Stimulated activated CD8-positive, alpha-beta memory T cell treated with anti-CD3 and anti-CD28 coated beads, Interleukin-12 subunit alpha, Interleukin-12 subunit beta, amount 100 ng/mL, for 1 hour (primary cell): ENCODE results near the gene PHAF1.

ENCODE experiments used
- DNase-seq: peaks from one replicate; pipeline ENCODE4 v3.0.0-alpha.2; 2020; ENCODE audit warnings: low read depth

Gene PHAF1

DNA sequence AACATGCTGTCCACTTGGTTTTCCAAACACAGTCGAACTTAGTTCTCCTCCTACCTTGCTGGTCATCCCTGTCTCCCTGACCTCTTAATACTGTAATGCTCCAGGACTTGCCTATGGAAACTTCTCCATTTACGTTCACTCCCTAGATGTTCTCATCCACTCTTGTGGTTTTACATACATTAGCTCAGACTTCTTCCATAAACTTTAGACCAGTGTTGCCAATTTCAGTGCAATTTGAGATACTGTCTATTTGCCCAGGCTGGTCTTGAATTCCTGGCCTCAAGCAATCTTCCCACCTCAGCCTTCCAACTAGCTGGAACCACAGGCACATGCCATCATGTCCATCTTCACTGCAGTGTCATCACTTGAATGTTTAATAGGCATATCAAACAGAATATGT, 72.5 kb downstream of the PHAF1 start:
- no peak for DNase-seq

DNA sequence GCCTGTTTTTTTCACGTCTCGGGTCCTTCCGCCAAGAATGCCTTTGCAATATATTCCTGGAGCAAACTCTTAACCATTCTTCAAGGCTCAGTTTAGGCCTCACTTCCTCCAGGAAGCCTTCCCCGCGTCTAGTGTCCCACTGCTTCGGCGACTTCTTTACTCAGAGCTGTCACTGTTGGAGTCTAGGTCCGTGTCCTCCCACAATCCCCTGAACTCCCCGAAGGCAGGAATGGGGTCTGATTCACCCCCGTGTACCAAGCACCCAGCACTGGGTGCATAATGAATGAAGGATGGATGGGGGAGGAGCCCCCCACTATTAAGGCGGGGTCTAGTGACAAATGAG, 73.5 kb downstream of the PHAF1 start:
- DNase-seq: no peak

DNA sequence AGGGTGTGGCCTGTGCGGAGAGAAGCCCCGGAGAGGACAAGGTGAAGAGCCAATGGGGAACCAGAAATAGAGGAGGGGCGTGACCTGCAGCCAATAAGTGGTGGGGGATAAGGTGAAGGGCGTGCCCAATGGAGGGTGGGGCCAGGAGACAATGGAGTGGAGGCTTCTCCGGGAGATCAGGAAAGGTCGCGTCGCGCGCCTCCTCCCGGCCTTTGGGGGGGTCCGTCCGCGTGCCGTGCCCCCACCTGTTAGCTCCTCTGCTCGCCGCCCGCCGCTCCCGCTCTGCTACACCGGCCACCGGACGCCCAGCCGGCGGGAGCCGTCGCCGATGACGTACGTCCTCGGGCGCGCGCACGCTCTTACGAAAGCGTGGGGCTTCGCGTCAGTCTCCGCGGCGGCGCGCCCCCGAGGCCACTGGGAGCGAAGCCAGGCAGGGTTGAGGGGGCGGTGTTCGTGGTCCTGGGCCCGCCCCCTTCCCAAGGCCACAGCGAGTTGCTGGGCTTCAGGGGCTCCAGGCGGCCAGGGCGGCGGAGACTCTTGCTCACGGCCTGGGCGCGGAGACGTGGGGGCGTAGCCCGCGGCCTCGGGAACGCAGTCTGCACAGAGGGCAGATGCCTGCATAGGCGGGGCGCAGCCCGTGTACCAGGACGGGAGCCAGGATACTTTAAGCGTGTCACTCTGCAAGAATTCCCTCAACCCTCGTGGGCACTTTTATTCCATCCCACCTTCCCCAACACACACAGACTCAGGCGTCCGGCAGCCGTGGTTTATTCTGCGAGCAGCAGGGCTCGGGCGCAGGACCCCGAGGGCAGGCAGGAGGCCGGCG, 74.1 kb downstream of the PHAF1 start, which contains the start of gene MATCAP1:
MATCAP1 (minus strand) TSS at position 337 of the 826 bp plus-strand sequence. CDS start 3,353 bp downstream, outside the sequence.
- DNase-seq: peak; percentile 87

DNA sequence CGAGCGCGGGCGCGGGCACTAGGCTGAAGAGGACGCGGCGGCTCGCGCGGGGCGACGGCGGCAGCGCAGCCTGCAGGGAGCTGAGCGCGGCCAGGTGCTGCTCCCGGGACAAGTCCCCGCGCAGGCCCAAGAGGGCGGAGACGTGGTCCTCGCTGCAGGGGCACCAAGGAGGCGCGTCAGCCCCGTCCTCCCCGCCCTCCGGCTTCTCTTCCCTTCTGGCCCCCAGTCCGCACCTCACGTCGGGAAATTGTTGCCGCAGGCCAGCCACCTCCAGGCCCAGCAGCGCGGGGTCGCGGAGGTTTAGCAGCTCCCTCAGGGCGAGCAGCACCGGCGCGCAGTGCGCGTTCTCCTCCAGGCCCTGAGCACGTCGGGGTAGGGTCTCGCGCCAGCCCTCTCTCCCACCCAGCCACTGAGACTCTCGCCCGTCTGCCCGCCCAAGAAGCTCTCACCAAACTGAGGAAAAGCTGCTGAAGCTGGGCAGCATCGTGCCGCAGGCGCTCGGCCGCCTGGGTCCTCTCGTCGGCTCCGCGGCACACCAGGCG, 74.8 kb downstream of the PHAF1 start:
- DNase-seq: no peak

DNA sequence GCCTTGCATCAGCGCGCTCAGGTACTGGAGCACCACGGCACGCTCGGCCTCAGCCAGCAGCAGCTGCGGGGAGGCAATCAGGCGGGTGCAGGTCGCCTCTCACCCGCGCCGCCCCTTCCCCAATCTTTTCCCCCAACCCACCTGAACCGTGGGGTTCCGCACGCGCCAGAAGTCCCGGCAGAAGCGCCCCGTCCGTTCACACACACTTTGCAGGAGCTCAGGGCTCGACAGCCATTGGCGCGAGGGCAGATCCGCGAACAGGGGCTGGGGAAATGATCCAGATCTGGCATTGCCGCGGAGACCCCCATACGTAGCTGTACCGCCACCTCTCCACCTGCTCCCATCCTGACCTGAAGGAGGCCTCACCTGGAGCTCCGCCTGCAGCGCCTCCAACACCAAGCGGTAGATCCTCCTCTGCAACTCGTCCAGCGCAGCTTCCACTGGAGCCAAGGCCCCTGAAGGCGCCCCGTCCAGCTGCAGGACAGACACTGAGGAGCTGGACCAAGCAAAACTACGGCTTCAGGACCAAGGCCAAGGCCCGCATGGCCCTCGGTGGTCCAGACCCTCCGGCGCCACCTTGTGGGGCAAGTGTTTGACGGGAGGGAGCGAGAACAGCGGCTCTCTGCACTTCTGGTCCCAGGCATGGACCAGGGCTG, 75.4 kb downstream of the PHAF1 start:
- peak; percentile 75 for DNase-seq

DNA sequence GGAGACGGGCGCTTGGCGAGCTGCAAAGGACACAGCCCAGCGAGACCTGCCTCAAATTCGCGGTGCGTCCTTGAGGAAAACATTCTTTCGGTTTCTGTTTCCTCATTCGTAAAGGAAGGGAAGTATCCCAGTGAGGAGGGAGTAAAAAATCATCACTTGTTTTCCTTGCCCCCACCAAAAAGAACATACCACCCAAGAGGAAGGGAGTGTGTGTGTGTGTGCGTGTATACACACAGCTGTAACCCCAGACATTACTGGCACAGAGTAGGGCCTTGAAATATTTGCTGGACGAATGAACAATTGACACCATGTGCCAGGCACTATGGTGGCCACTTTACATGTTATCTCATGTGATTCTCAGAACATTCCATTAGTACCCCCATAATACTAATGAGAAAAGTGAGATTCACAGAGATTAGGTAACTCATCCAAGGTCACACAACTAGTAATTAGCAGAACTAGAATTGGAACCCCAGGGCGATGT, 76.0 kb downstream of the PHAF1 start:
- DNase-seq: no peak

DNA sequence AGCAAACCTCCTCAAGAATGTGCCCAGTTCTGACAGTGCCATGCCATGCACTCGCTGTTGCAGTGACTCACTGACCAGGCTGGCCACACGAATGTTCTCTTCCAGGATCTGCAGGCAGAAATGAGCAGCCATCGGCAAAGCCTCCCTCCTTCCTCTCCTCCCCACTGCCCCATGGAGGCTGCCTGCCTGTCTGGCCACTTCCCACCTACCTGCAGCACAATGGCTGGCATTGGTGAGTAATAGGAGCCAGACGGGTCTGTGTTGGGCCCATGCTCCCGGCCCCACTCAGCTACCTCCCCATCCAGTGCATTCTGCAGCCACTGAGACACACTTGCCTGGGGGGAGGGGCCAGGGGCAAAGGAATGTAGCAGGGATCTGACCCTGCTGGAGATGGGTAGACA, 76.8 kb downstream of the PHAF1 start:
- DNase-seq: no peak

DNA sequence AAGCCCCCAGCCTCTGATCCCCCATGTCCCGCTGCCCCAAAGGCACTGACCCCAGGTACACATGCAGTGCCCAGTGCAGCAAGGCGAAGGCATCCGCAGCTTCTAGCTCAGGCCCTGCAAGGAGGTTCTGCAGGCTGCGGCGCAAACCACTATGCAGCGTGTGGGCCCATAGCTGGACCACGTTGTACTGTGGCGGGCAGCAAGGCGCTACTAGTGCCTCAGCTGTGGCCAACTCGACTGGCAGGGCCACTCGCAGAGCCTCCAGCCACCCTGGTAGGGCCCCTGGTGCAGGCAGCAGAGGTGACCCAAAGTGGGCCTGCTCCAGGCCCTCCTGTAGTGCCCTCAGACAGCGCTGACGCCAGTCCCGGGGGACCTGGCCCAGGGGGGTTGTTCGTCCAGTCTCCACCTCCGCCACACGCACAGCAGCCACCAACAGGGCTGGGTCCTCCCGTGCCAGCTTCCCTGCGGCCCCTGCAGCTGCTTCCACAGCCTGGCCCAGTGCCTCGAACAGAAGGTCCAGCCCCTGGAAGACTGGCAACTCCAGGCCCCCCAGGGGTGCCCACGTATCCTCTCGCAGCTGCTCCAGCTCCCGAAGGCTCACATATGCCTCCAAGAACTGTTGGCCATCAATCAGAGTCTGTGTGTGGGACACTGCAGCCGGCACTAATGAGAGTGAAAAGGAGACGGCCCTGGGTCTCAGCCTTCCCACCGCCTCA, 77.6 kb downstream of the PHAF1 start:
- DNase-seq: no peak

DNA sequence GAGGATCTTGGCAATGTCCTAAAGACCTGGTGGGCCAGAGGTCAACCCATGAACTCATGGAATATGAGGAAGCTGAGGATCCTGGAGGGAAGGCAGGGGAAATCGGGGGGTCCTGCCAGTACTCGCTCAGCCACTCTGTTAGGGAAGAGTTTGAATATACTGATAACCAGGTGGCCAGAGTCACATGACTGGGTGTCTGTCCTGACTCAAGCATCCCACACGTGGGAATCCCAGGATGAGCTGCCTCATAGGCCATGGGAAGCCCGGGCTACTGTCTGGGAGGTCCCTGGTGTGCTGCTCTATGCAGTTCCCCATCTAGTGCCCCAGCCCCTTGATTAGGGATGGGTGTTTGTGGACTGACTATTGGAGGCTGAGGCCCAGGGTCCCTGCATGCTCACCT, 78.6 kb downstream of the PHAF1 start:
- no peak for DNase-seq

DNA sequence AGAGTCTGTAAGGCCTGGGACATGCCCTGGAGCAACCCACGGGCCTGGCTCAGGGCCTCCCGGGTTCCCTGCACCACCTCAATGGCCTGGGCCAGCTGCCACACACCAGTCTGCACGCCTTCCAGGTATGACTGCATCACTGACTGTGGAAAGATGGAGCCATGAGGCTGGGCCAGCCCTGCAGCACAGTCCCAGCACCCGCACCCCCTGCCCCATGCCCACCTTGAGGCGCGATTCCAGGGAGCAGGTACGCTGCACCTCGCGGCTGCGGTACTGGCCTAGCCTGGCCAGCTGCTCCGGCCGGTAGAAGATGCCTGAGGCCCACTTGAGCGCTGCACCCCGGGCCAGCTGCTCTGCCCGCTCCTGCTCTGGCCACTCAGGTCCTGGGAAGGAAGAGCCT, 79.1 kb downstream of the PHAF1 start:
- no peak for DNase-seq

DNA sequence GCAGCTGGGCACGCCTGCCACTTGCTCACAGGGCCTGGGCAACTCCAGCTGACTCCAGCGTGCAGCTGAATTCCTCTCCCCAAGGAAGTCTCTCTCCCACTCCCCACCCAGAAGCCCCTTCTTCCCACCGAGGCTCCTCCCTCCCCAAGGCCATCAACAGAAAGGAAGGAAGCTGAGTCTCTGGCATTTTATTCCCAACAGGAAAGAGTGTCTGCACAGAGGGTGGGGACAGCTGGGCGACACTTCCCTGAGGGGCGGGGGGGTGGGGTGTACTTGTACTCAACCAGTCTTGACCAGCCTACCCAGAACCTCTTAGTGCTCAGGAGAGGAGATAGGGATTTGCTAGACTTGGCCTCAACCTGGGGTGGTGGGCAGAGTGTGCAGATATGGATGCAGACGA, 80.3 kb downstream of the PHAF1 start, which contains the start of gene EXOC3L1:
EXOC3L1 (minus strand) TSS at position 96 of the 400 bp plus-strand sequence. CDS start 460 bp downstream, outside the sequence.
- DNase-seq: no peak

DNA sequence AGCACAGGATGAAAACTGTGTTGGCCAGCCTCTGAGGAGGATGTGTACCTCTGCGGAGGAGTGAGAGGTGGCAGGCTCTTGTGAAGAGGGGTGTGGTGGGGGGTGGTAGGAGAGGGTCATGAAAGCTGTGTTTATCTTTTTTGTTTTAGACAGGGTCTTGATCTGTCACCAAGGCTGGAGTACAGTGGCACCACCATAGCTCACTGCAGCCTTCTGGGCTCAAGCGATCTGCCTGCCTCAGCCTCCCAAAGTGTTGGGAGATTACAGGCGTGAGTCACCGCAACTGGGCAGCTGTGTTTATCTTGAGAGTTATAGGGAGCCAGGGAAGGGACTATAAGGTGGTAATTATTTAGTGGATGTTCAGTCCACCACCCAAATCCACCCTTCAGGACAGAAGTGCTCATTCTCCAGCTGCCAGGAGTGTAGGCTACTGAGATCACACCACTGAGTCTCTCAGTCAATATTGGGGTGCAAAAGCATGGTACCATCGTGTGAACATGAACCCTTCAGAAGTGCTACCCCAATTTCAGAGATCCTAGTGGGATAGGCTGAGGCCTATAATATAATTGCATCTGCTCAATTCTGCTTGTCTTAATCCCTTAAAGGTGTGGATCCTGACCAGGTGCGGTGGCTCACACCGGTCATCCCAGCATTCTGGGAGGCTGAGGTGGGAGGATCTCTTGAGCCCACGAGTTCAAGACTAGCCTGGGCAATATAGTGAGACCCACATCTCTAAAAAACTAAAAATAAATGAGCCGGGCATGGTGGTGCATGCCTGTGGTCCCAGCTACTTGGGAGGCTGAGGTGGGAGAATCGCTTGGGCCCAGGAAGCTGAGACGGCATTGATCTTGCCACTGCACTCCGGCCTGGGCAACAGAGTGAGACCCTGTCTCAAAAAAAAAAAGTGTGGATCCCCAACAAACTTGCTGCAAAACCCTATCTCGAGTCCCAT, 81.0 kb downstream of the PHAF1 start:
- no peak for DNase-seq

DNA sequence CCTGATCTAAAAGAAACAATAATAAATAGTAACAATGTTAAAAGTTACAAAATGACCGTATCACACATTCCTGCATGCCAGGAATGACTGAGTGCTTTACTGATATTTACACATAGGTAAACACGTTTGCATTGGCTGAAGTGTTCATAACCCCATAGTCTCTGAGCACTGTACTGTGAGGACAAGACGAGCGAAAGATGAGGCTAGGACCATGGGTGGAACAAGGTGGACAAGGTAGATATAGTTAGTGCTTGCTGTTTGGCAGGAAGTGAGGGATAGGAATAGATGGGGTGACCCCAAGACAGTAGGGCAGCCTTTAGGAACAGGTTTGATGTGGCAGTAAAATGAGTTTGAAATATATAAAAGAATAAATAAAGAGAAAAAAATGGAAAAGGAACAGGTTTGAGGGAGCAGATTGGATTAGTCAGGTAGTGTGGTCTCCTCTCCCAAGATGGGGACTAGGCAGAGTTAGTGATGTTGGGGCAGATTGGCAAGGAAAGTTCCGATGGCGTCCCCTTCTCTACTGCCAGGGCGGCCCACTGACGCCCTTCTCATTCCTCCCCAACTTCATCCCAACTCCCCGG, 81.8 kb downstream of the PHAF1 start:
- no peak for DNase-seq

DNA sequence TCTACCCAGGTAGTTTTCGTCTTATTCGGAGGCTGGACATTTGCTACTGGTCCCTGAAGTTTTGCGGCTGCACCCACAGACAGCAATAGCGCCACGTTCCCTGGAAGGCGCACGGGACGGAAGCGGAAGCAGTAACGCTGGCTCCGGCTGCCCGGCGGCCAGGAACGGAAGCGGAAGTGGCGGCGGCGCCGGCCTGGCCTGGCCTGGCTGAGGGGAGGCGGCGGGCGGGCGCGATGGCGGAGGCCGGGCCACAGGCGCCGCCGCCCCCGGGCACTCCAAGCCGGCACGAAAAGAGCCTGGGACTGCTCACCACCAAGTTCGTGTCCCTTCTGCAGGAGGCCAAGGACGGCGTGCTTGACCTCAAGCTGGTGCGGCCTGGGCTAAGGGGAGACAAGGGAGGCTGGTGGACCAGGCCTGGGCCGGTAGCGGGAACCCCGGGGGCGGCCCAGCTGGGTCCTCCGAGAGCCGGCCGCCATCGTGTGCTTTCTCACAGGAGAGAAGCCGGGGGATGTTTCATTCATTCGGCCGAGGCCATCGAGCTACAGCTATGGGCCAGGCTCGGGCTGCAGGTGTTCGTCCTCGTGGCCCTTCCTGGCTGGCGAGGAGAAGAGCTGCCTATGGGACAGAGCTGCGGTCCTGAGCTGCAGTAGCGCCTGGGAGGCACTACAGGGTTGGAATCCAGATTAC, 82.4 kb downstream of the PHAF1 start, which contains the start of gene E2F4:
E2F4 (plus strand) TSS at position 161 of the 687 bp plus-strand sequence; CDS start at position 234, 73 bp downstream.
- peak; percentile 76 for DNase-seq

DNA sequence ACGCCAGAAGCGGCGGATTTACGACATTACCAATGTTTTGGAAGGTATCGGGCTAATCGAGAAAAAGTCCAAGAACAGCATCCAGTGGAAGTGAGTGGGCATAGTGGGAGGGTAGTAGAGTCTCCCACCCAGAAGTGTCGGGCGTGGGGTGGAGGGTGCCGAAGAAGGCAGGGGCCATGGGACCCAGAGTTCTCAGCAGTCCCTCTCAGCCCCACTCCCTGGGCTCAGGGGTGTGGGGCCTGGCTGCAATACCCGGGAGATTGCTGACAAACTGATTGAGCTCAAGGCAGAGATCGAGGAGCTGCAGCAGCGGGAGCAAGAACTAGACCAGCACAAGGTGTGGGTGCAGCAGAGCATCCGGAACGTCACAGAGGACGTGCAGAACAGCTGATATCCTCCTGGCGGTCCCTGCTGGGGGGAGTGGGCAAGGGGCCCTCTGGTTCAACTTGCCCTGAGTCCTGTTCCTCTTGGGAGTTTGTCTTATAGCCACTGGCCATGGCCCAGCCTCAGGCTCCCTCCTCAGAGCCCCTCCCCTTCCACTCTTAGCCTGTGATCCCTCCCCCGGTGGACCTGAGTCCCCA, 83.1 kb downstream of the PHAF1 start:
- no peak for DNase-seq

DNA sequence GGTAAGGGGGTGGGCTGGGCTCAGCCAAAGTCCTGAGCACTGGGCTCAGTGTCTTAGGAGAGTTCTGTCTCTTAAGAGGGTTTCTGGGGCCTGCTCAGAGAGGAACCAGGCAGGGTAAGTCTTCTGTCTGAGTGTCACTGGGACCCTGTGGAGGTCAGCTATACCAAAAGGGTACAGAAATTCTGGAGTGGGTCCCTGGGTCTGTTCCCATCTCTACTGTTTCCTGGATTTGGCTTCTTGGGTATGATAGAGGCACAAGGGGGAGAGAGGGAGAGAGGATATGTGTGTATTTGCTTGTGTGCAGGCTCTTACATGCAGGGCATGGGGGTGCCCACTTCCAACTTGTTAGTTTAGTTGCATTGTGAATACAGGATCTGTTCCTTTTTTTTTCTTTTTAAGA, 83.8 kb downstream of the PHAF1 start:
- no peak for DNase-seq

DNA sequence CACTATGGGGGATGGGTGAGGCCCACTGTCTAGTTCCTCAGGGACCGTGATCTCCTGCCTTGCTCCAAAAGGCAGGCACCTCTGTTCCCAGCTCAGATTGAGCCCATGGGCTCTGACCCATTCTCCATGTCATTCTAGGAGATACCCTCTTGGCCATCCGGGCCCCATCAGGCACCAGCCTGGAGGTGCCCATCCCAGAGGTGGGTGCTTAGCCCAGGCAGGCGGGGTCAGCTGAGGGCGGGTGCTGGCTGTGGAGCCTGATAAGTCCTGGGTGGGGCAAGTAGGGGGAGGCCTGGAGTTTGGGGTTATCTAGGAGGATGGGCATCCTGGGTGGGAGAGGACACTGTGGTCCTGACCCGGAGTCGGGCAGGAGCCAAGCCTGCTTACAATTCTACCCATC, 84.5 kb downstream of the PHAF1 start:
- DNase-seq: no peak

DNA sequence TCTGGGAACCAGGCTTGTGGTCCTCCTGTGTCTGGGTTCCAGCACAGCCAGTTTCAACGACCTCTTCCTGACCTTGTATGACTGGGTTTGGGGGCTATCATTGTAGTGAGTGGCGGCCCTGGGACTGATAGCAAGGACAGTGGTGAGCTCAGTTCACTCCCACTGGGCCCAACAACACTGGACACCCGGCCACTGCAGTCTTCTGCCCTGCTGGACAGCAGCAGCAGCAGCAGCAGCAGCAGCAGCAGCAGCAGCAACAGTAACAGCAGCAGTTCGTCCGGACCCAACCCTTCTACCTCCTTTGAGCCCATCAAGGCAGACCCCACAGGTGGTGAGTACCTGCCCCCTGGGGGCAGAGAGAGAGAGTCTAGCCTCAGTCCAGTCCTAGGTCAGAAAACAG, 85.9 kb downstream of the PHAF1 start:
- DNase-seq: no peak

DNA sequence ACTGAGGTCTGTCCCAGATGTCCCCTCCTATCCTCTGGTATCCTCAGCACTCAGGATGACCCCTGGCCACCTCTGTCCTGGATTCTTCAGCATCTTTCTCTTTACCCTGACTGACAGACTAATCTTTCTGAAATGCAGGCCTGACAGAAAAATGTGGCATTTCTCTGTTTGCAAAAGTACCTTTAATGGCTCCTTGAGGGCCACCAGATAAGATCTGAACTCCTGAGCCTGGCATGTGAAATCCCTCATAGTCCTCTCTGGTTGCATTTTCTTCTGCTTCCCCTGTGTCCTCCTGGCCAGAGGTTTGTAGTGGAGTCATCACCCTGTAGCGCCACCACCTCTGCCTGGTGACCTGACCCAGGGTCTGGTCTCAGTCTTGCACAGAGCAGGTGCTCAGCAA, 87.1 kb downstream of the PHAF1 start:
- no peak for DNase-seq

DNA sequence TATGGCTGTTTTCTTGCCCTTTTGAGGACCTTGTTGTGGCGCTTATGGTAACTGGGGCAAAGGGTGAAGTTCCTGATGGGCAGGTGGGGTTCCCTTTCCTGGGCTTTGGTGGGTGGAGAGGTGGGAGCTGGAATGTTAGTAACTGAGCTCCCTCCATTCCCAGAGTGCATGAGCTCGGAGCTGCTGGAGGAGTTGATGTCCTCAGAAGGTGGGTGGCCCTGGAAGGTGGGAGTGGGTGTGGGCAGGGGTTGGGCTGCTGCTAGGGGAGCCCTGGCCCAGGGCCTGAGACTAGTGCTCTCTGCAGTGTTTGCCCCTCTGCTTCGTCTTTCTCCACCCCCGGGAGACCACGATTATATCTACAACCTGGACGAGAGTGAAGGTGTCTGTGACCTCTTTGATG, 88.0 kb downstream of the PHAF1 start:
- no peak for DNase-seq
